ENCODE data around the gene CD3D. TPM values are rescaled to one million over a fixed set of nuclear protein-coding genes. Genes with fewer than 3 reads are reported as not detected.

Gene CD3D
- polyA plus RNA-seq, 1 donor from 2014 or later = not detected

DNA sequence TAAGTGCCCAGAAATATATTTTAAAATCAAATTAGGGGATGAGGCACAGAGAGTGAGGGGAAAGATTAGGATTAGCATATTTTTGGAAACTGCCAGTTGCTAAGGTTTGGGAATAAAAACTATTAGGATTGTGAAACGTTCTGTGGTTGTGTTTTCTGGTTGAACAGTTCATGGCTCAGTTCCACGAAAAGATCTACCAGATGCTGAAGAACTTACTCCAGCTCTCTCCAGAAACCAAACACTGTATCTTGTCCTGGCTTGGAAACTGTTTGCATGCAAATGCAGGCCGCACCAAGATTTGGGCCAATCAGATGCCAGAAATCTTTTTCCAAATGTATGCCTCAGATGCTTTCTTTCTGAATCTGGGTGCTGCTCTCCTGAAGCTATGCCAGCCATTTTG is 32.2 kb upstream of the CD3D start:
- Histone ChIP-seq H3K9me2 (ENCODE audit: insufficient read depth, low read length) (no peaks in the 10 kb centered on the region), H3K27ac (ENCODE audit: low read length) (no peak overlapping the region), H3K4me2 (ENCODE audit: low read length) (no peak overlapping the region), H2AFZ (ENCODE audit: low read depth, low read length) (no peak overlapping the region), H3K27me3 (ENCODE audit: insufficient read depth, low read depth, low read length) (no peaks in the 10 kb centered on the region), H3K79me2 (replicated peaks; ENCODE audit: insufficient read depth, low read length) (no peaks in the 10 kb centered on the region), H4K20me1 (ENCODE audit: insufficient read depth) (no peaks in the 10 kb centered on the region), H3K36me3 (ENCODE audit: insufficient read depth, low read length) (peaks cover 3% of the 10 kb centered on the region), H3F3A (ENCODE audit: insufficient read depth, low read length, poor library complexity, severe bottlenecking) (no peaks in the 10 kb centered on the region), H3K4me3 (ENCODE audit: low read length) (no peak overlapping the region), H3K9ac (ENCODE audit: low read length) (no peak overlapping the region), H3K9me3 (ENCODE audit: low read length) (no peaks in the 10 kb centered on the region)
- no peak for TF ChIP-seq POLR2AphosphoS5 (IDR thresholded peaks at IDR 0.05)
- TF ChIP-seq EP300 (conservative IDR thresholded peaks at IDR 0.05; ENCODE audit: poor library complexity, severe bottlenecking) = no peak

DNA sequence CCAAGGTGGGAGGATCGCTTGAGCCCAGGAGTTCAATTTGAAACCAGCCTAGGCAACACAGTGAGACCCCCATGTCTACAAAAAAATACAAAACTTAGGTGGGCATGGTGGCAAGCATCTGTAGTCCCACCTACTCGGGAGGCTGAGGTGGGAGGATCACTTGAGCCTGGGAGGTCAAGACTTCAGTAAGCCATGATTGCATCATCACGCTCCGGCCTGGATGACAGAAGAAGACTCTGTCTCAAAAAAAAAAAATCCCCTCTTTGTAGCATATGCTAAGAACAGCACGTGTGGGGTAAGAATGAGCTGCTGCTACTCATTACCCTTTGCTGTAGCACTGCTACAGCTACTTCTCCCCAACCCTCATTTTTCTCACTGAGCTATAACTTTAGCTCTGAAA is 31.4 kb upstream of the CD3D start:
- no peak overlapping the region for H2AFZ ChIP-seq (ENCODE audit: low read depth, low read length)
- H3K9me2 ChIP-seq (ENCODE audit: insufficient read depth, low read length) = no peaks in the 10 kb centered on the region
- no peak overlapping the region for H3K4me3 ChIP-seq (ENCODE audit: low read length)
- no peak overlapping the region for H3K9ac ChIP-seq (ENCODE audit: low read length)
- H3K79me2 ChIP-seq (replicated peaks; ENCODE audit: insufficient read depth, low read length) = no peaks in the 10 kb centered on the region
- TF ChIP-seq, protein P1, sequence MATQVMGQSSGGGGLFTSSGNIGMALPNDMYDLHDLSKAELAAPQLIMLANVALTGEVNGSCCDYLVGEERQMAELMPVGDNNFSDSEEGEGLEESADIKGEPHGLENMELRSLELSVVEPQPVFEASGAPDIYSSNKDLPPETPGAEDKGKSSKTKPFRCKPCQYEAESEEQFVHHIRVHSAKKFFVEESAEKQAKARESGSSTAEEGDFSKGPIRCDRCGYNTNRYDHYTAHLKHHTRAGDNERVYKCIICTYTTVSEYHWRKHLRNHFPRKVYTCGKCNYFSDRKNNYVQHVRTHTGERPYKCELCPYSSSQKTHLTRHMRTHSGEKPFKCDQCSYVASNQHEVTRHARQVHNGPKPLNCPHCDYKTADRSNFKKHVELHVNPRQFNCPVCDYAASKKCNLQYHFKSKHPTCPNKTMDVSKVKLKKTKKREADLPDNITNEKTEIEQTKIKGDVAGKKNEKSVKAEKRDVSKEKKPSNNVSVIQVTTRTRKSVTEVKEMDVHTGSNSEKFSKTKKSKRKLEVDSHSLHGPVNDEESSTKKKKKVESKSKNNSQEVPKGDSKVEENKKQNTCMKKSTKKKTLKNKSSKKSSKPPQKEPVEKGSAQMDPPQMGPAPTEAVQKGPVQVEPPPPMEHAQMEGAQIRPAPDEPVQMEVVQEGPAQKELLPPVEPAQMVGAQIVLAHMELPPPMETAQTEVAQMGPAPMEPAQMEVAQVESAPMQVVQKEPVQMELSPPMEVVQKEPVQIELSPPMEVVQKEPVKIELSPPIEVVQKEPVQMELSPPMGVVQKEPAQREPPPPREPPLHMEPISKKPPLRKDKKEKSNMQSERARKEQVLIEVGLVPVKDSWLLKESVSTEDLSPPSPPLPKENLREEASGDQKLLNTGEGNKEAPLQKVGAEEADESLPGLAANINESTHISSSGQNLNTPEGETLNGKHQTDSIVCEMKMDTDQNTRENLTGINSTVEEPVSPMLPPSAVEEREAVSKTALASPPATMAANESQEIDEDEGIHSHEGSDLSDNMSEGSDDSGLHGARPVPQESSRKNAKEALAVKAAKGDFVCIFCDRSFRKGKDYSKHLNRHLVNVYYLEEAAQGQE (IDR thresholded peaks at IDR 0.05; ENCODE audit: borderline replicate concordance) = no peak
- TF ChIP-seq RAD21 (conservative IDR thresholded peaks at IDR 0.05) (no peak), MXI1 (conservative IDR thresholded peaks at IDR 0.05; ENCODE audit: poor library complexity, severe bottlenecking) (no peak), EZH2 (IDR thresholded peaks at IDR 0.05; ENCODE audit: borderline replicate concordance, insufficient read depth, low read length, poor library complexity, severe bottlenecking) (no peak), EP300 (conservative IDR thresholded peaks at IDR 0.05; ENCODE audit: poor library complexity, severe bottlenecking) (no peak), TAF1 (IDR thresholded peaks at IDR 0.05; ENCODE audit: low read depth) (no peak), SMC3 (conservative IDR thresholded peaks at IDR 0.05; ENCODE audit: poor library complexity) (no peak), POLR2AphosphoS5 (IDR thresholded peaks at IDR 0.05) (no peak)
- TF ChIP-seq, protein P2, sequence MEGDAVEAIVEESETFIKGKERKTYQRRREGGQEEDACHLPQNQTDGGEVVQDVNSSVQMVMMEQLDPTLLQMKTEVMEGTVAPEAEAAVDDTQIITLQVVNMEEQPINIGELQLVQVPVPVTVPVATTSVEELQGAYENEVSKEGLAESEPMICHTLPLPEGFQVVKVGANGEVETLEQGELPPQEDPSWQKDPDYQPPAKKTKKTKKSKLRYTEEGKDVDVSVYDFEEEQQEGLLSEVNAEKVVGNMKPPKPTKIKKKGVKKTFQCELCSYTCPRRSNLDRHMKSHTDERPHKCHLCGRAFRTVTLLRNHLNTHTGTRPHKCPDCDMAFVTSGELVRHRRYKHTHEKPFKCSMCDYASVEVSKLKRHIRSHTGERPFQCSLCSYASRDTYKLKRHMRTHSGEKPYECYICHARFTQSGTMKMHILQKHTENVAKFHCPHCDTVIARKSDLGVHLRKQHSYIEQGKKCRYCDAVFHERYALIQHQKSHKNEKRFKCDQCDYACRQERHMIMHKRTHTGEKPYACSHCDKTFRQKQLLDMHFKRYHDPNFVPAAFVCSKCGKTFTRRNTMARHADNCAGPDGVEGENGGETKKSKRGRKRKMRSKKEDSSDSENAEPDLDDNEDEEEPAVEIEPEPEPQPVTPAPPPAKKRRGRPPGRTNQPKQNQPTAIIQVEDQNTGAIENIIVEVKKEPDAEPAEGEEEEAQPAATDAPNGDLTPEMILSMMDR (IDR thresholded peaks at IDR 0.05; ENCODE audit: poor library complexity, severe bottlenecking) = no peak
- H4K20me1 ChIP-seq (ENCODE audit: insufficient read depth) = no peaks in the 10 kb centered on the region
- no peaks in the 10 kb centered on the region for H3K27me3 ChIP-seq (ENCODE audit: insufficient read depth, low read depth, low read length)
- no peak overlapping the region for H3K27ac ChIP-seq (ENCODE audit: low read length)
- no peak overlapping the region for H3K4me2 ChIP-seq (ENCODE audit: low read length)
- H3K9me3 ChIP-seq (ENCODE audit: low read length) = no peaks in the 10 kb centered on the region
- peaks cover 8% of the 10 kb centered on the region for H3K36me3 ChIP-seq (ENCODE audit: insufficient read depth, low read length)
- H3F3A ChIP-seq (ENCODE audit: insufficient read depth, low read length, poor library complexity, severe bottlenecking) = no peaks in the 10 kb centered on the region

DNA sequence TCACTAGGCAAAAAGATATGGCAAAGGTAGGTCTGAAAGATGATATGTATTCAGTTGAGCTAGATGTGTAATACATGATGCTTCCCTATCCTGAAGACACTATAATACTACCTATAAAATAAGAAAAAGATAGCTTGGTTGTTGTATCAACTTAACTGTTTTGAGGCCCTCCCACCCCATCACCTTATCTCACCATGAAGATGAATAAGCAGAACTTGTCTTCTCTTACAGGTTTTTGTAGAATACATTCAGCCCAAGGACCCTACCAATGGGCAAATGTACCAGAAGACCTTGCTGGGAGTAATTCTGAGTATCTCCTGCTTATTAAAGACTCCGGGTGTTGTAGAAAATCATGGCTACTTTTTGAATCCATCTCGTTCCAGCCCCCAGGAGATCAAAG is 30.8 kb upstream of the CD3D start:
- no peaks in the 10 kb centered on the region for H3K9me3 ChIP-seq (ENCODE audit: low read length)
- no peak overlapping the region for H3K9ac ChIP-seq (ENCODE audit: low read length)
- no peaks in the 10 kb centered on the region for H4K20me1 ChIP-seq (ENCODE audit: insufficient read depth)
- H3K79me2 ChIP-seq (replicated peaks; ENCODE audit: insufficient read depth, low read length) = no peaks in the 10 kb centered on the region
- H3F3A ChIP-seq (ENCODE audit: insufficient read depth, low read length, poor library complexity, severe bottlenecking) = no peaks in the 10 kb centered on the region
- no peaks in the 10 kb centered on the region for H3K27me3 ChIP-seq (ENCODE audit: insufficient read depth, low read depth, low read length)
- H3K36me3 ChIP-seq (ENCODE audit: insufficient read depth, low read length) = peaks cover 10% of the 10 kb centered on the region
- H2AFZ ChIP-seq (ENCODE audit: low read depth, low read length) = no peak overlapping the region
- no peak overlapping the region for H3K4me3 ChIP-seq (ENCODE audit: low read length)
- H3K9me2 ChIP-seq (ENCODE audit: insufficient read depth, low read length) = no peaks in the 10 kb centered on the region
- H3K27ac ChIP-seq (ENCODE audit: low read length) = no peak overlapping the region
- TF ChIP-seq EZH2 (IDR thresholded peaks at IDR 0.05; ENCODE audit: borderline replicate concordance, insufficient read depth, low read length, poor library complexity, severe bottlenecking) = no peak
- H3K4me2 ChIP-seq (ENCODE audit: low read length) = no peak overlapping the region
